ENCODE results near the gene SYT6.

Gene SYT6

GRCh38 chr1:114153261-114154145 is at the start of gene SYT6:
Gene SYT6 (minus strand): TSS chr1:114153869. CDS start chr1:114153772, 97 bp downstream.
- no peak for DNase-seq (ENCODE audit: low spot score)

- no peak for DNase-seq (ENCODE audit: low spot score)
These were observed 47.8 kb upstream of the SYT6 start for GRCh38 chr1:114201486-114201885.

GRCh38 chr1:114199017-114199594 is 45.4 kb upstream of the SYT6 start:
- no peak for DNase-seq (ENCODE audit: low spot score)

GRCh38 chr1:114196992-114197907 is 43.6 kb upstream of the SYT6 start:
- no peak for DNase-seq (ENCODE audit: low spot score)

GRCh38 chr1:114195819-114196218 is 42.1 kb upstream of the SYT6 start:
- DNase-seq (ENCODE audit: low spot score): no peak

- no peak for DNase-seq (ENCODE audit: low spot score)
These were observed 38.7 kb upstream of the SYT6 start for GRCh38 chr1:114192328-114192727.

GRCh38 chr1:114189398-114189797 is 35.7 kb upstream of the SYT6 start:
- DNase-seq (ENCODE audit: low spot score): no peak

- no peak for DNase-seq (ENCODE audit: low spot score)
These were observed 27.7 kb upstream of the SYT6 start for GRCh38 chr1:114181356-114181755.

GRCh38 chr1:114180742-114181141 is 27.1 kb upstream of the SYT6 start:
- no peak for DNase-seq (ENCODE audit: low spot score)

- DNase-seq (ENCODE audit: low spot score): no peak
These were observed 25.3 kb upstream of the SYT6 start for GRCh38 chr1:114178936-114179335.

- DNase-seq (ENCODE audit: low spot score): no peak
These were observed 23.6 kb upstream of the SYT6 start for GRCh38 chr1:114177282-114177681.

GRCh38 chr1:114176366-114176765 is 22.7 kb upstream of the SYT6 start:
- no peak for DNase-seq (ENCODE audit: low spot score)

GRCh38 chr1:114173680-114174079 is 20.0 kb upstream of the SYT6 start:
- no peak for DNase-seq (ENCODE audit: low spot score)

GRCh38 chr1:114169509-114169908 is 15.8 kb upstream of the SYT6 start:
- DNase-seq (ENCODE audit: low spot score): no peak

- DNase-seq (ENCODE audit: low spot score): no peak
These were observed 13.6 kb upstream of the SYT6 start for GRCh38 chr1:114167226-114167625.

GRCh38 chr1:114164840-114165543 is 11.3 kb upstream of the SYT6 start:
- DNase-seq (ENCODE audit: low spot score): no peak

GRCh38 chr1:114159941-114160340 is 6.3 kb upstream of the SYT6 start:
- no peak for DNase-seq (ENCODE audit: low spot score)

- no peak for DNase-seq (ENCODE audit: low spot score)
These were observed 3.6 kb upstream of the SYT6 start for GRCh38 chr1:114157275-114157660.

- no peak for DNase-seq (ENCODE audit: low spot score)
These were observed 3.0 kb upstream of the SYT6 start for GRCh38 chr1:114156538-114157274.

GRCh38 chr1:114155706-114156105 is 2.0 kb upstream of the SYT6 start:
- DNase-seq (ENCODE audit: low spot score): no peak

- no peak for DNase-seq (ENCODE audit: low spot score)
These were observed 1.3 kb upstream of the SYT6 start for GRCh38 chr1:114154963-114155322.

Measured in SW480 (cell line).